ENCODE measurements around the gene LRFN5. TPM values are rescaled to one million over a fixed set of nuclear protein-coding genes. Genes with fewer than 3 reads are reported as not detected.

Gene LRFN5
- total and polyA plus RNA-seq, 2 experiments from 2014 or later: 1.9 to 6.8 TPM

- H3K4me3 ChIP-seq: no peak overlapping the region
- H2AFZ ChIP-seq: no peak overlapping the region
- no peak for TF ChIP-seq EZH2 (IDR thresholded peaks at IDR 0.05; ENCODE audit: low read depth, unreplicated experiment)
- TF ChIP-seq CREB1 (CRISPR knock-in tag; IDR thresholded peaks at IDR 0.05; ENCODE audit: low read depth): no peak
- no peak for TF ChIP-seq ZNF462 (CRISPR knock-in tag; IDR thresholded peaks at IDR 0.05)
- TF ChIP-seq ETS1 (IDR thresholded peaks at IDR 0.05): no peak
- no peak for TF ChIP-seq POLR2AphosphoS5 (IDR thresholded peaks at IDR 0.05; ENCODE audit: low read depth)
- TF ChIP-seq NANOG (IDR thresholded peaks at IDR 0.05; ENCODE audit: borderline replicate concordance): no peak
- no peak for TF ChIP-seq ZNF331 (CRISPR knock-in tag; IDR thresholded peaks at IDR 0.05; ENCODE audit: low read depth)
- Mint-ChIP-seq H3K9me3 (no peaks in the 10 kb centered on the region), H3K4me3 (no peak overlapping the region), H3K27ac (no peak overlapping the region), H3K36me3 (ENCODE audit: low read depth) (no peaks in the 10 kb centered on the region), H3K27me3 (ENCODE audit: insufficient read depth, low read depth, poor library complexity) (no peaks in the 10 kb centered on the region), H3K4me1 (no peaks in the 10 kb centered on the region)
- H3K9me2 ChIP-seq (ENCODE audit: insufficient read depth): no peaks in the 10 kb centered on the region
- no peaks in the 10 kb centered on the region for H3K79me2 ChIP-seq (replicated peaks; ENCODE audit: insufficient read depth)
- no peaks in the 10 kb centered on the region for H3K27me3 ChIP-seq (ENCODE audit: insufficient read depth)
- DNase-seq (ENCODE audit: low spot score) (no peak), ATAC-seq (no peak)
- no peaks in the 10 kb centered on the region for H3K4me1 ChIP-seq (ENCODE audit: insufficient read depth)
- H3F3A ChIP-seq (replicated peaks; ENCODE audit: low read depth): no peaks in the 10 kb centered on the region
- no peaks in the 10 kb centered on the region for H4K20me1 ChIP-seq (replicated peaks; ENCODE audit: insufficient read depth)
- no peaks in the 10 kb centered on the region for H3K36me3 ChIP-seq (ENCODE audit: insufficient read depth)
- no peak overlapping the region for H3K4me2 ChIP-seq
- no peak overlapping the region for H3K27ac ChIP-seq (ENCODE audit: low read depth)
Measured at GRCh38 chr14:41950428-41951151, 343.9 kb downstream of the LRFN5 start.

Small RNA genes within 50 kb of the gene (small RNA-seq; reads per million reads assigned to genes)
- not detected for gene RF00322 (ENCODE audit: low replicate concordance)

Measured in GM23338 (cell line).